CD4-positive, alpha-beta T cell treated with Interleukin-6 for 4 hours (primary cell): ENCODE measurements around the gene LRRC52.

Experiments used
- DNase-seq: peaks from one replicate; pipeline ENCODE4 v3.0.0-alpha.2; 2020; ENCODE audit warnings: mixed read lengths

LRRC52 gene, protein sequence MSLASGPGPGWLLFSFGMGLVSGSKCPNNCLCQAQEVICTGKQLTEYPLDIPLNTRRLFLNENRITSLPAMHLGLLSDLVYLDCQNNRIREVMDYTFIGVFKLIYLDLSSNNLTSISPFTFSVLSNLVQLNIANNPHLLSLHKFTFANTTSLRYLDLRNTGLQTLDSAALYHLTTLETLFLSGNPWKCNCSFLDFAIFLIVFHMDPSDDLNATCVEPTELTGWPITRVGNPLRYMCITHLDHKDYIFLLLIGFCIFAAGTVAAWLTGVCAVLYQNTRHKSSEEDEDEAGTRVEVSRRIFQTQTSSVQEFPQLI

DNA sequence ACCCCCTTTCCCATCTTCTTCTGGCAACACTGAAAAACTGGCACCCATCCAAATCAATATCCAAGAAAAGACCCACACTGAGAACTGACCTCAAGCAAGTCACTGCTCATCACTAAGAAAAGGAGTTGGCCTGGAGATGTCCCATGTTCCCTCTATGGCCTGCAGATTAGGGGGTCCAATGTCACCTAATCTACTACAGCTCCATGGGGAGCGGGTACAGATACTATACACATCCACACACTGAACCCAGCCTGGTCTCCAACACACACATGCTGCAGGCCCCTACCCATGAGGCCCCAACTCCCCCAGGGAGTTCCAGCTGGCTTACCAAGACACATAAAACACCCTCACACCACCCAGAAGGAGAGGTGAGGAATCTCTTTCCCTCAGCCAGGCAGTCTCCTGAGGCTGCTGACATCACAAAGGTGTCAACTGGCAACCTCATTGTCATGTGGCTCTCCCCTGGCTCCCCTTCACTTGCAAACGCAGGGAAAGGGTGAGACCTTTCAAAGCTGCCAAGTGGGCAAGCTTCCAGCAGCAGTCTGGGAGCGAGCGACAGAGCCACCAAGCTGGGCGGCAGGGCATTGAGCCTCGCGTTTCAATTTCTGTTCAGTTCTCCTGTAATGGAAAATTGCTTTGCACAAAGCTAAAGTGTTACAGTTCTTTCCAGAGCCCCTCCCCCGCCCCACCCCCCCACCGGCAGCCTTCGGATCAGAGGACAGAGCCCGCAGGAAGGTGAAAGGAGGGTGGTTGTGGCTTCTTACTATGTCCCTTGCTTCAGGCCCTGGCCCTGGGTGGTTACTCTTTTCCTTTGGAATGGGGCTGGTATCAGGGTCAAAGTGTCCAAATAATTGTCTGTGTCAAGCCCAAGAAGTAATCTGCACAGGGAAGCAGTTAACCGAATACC, at the start of gene LRRC52:
LRRC52 (plus strand) TSS at position 469 of the 907 bp plus-strand sequence; CDS start at position 766, 297 bp downstream.
- no peak for DNase-seq

DNA sequence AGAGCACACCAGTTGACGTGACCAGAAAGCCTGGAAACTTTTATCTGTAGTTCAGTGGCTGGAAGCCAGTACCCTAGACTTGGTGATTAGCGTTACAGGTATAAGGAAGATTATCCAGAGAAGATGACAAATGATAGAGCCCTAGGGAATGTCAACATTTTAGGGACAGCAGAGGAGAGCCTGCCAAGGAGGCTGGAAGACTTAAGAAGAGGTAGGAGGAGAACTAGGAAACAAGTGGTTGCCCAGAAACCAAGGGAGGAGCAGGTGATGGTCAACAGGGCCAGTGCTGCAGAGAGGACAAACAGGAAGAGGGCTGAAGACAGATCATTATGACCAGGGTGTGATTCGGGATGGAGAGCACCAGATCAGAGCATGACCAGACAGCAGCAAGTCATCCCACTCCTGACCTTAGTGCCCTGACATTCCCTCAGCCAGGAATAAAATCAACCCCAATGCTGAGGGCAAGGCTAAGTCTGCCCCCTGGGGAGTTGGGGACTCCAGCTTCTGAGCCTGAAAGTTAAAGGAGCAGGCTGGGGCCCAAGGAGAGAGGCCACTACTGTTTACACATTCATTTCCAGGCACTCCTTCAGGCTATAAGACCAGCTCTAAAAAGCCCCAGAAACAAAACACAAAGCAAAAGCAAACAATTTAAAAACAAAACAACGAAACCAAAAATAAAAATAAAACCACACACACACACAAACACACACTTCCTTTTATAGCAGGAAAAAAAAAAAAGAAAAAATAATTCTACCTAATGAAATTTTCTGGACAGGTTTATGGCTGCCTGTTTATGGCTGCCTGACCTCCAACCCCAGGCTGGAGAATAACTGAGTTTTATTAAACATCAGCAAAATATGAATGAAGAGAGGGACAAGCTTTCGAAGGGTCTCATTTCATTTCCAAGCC, 48.6 kb upstream of the LRRC52 start:
- DNase-seq, result no peak

DNA sequence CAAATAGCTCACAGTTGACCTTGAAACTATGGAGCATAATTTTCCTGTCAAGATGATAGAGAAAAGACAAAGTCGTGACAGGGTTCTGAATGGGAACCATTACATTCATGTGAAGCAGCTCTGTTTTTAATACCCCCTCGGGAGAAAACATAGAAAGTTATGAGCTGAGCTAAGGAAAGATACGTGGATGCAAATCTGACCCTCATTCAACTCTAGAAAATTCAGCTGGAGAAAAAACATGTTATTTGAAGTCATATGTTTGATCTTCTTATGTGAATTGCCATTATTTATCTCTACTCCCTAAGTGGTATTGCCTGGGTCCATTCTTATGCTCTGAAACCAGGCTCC, 48.0 kb upstream of the LRRC52 start:
- DNase-seq, result no peak

DNA sequence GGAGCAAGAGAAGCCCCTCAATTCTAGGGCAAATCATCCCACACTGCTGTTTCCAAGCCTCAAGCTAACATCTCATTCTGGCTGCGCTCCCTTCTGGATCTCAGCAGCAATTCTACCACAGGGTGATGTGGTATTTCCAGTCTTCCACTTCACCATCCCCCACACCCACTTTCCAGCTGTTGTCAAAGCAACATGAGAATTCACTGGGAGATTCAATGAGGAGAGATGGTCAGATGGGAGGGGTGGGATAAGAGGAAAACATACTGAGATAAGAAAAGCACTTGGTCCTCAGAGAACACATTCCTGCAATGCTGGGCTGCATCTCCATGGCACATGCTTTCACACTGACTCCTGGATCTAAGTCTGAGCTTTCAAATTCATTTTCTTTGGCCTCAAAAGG, 47.3 kb upstream of the LRRC52 start:
- no peak for DNase-seq

DNA sequence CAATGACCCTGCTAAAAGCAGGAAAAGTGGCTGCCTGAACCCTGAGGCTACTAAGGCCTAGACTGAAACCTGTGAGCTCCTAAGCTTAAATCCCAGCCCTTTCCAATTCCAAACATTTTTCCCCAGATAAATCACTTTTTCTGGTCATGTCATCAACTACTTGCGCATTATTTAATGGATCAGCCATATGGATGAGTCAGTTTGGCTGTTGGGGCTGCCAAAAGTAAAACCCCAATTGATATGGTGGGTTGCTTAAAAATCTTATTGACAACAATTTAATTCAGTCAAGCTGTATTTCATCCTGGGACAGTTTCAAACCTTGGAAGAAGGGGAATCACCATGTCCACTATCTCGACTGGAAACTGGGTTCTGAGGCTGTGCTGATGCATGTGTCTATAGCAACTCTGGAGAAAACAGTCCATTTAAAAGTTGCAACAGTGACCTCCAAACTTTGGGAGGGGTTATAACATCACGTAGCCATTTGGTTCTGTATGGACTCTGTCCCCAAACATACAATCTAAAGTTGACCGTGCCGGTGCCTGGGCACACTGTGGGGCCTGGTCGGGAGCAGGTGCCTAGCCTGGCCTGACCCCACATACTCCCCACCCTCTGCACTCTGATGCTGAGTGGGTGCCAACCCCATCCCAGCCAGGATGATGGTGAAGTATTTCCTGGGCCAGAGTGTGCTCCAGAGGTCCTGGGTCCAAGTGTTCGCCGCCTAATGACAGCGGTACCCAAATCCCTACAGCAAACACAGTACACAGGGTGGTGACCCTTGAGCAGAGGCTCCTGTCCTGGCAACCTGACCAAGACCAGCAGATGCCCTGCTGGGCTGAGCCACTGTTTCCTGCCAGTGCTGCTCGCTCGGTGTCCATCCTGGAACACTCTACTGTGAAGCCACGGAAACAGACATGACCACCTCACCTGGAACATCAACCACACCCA, 46.5 kb upstream of the LRRC52 start:
- no peak for DNase-seq

DNA sequence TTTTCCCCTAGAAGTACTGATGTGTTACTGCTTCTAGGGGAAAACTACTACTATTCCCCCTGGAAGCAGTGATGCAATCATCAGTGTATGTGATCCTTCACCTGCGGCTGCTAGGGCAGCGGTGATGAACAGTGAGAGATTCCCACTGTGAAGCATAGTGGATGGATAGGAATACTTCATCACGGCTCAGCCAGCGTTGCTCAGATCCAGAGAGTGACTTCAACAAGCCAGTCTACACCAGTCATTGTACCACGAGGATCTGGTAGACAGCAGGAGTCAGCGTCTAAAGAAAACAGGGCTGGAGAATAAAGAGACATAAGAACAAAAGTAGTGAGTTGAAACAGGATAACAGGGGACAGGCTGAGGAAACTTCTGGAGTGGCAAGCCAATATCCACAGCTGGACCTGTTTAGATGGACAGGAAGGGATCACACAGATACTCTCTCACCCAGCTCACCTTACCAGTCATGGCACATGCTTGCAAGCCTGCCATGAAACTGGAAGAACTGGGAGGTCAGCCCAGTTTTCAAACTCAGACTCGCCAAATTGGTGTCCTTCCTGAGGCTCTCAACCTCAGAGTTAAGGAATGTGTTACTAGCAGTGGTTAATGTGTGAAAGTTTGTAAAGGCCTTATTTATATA, 42.4 kb upstream of the LRRC52 start:
- no peak for DNase-seq

DNA sequence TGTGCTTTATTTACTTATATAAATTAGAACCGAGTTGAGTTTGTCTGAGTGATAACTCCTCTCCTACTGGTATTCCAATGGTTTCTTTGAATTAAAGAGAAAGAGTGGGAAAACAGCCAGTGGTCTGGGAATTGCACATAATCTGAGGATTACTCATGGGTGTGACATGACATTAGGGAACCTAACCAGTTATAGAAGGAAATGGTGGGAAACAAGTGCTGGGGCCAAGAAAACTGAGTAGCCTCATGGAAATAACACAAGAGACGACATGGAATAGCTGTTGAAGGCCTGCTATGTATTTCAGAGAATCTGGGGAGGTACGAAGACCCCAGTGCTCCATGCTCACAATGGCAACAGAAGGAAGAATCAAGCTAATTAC, 41.8 kb upstream of the LRRC52 start:
- DNase-seq, result no peak

DNA sequence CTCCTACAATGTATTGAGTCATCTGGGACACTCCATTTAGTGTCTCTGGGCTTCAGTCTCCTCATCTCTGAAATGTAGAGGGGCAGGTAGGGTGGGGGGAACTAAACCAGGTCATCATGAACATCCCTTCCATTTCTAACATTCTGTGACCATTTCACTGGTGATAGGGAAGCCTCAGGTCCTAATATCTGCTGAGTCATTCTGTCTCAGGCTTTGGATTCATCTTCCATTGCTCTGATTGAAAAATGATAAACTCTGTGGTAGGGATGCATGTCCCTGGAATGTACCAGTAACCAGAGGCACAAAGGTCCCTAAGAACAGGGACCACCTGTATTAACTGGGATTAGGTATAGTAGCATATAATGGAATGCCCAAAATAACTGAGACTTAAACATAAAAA, 36.2 kb upstream of the LRRC52 start:
- DNase-seq, result no peak

DNA sequence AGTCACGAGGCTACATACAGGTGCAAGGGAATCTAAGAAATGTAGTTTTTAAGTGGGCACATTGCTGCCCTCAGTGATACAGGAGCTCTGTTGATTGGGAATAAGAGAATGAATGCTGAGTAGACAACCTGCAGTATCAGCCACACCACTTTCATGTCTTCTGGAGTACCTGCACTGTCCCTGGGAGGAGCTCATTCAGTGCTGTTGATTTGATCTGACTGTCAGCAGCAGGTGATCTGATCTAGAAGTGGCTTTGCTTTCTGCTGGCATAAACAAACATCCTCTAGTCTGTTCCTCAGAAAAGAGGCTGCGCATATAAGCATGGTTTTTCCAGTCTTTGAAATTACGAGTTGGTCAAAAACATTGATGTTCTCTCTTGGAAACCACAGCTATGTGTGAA, 35.5 kb upstream of the LRRC52 start:
- DNase-seq, result no peak

DNA sequence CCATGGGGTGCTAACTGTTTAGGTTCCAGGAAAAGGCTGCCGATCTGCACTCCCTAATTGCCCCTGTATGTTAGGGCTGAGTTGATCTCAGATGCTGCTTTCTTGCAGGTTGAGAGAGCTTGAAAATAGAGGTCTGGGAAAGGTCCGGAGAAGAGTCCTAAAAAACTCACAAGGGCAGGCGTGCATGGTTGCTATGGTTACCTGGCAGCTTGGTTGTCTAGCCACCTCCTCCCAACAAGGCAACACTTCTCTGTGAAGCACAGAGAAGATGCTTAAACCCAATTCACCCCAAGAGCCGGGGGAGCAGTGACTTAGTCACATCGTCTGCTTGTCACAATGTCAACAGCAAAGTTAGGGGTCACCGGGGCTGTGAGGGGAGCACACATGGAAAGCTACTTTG, 31.0 kb upstream of the LRRC52 start:
- no peak for DNase-seq

DNA sequence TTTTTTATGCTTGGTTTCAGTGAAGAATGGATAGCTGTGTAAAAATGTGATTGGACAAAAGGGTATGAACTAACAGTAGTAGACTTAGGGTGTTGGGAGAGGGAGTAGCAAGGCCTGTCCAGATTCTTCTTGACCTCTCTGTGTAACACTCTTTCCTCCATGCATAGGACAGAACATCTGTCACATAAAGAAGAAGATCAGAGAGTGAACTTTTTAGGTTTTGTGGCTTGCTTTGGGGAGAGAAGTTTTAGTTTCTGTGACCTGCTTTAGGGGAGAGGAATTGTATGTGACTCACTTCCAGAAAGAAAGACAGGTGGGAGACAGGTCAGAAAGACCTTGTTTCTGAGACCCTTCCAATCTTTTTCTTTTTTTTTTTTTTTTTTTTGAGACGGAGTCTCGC, 27.3 kb upstream of the LRRC52 start:
- no peak for DNase-seq

DNA sequence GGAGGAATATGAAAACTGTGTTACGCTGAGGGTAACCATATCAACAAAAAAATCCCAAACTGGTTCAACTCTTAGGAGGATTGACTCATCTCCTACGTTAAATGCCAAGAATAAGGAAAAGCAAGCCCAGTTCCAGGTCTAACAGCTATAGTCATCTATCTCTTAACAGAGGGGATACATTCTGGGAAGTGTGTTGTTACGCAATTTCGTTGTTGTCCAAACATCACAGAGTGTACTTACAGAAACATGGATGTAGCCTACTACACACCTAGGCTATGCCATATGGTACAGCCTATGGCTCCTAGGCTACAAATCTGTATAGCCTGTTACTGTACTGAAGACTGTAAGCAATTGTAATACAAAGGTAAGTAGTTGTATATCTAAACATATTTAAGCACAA, 23.2 kb upstream of the LRRC52 start:
- no peak for DNase-seq

DNA sequence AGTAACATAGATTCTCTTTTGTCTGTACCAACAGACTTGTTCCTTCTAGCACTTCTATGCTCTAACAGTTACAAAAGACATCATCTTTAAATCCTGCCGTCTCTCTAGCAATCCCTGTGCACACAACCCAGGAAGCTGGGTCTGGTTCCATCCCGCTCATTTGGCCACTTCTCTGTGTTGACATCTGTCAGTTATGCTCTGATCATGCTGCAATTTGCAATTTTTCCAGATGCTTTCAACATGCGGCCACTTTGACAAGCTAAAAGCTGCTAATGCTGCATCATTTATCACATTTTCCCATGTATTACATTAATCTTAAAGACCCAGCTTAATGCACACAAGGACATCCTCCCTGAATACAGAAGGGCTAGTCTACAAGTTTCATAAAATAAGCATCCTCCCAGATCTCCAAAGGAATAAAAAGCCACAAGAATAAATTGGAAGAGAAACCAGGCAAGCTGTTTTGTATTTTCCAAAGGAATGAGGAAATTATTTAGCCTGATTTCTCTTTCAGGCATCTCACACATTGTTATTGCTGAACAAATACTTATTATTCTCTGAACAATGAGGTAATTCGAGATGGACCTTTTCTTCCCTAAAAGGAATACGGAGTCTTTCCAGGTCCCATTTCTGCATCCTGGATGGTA, 19.0 kb upstream of the LRRC52 start:
- DNase-seq, result no peak

DNA sequence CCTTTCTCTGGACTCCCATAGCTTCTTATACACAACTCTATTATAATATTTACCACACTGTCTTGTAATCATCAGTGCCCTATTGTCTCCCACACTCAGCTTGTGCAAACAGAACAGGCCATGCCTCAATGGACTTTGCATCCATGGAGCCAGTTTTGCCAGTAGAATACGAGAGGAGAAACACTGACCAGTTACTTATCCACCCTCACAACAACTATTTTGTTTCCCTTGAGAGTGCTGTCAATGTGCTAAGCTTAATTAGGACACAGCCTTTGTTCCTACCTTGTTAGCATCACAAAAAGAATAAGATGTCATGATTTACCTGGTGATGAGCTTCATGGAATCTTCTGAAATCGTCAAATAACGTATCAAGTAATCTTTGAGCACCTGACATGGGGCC, 18.1 kb upstream of the LRRC52 start:
- DNase-seq, result no peak

DNA sequence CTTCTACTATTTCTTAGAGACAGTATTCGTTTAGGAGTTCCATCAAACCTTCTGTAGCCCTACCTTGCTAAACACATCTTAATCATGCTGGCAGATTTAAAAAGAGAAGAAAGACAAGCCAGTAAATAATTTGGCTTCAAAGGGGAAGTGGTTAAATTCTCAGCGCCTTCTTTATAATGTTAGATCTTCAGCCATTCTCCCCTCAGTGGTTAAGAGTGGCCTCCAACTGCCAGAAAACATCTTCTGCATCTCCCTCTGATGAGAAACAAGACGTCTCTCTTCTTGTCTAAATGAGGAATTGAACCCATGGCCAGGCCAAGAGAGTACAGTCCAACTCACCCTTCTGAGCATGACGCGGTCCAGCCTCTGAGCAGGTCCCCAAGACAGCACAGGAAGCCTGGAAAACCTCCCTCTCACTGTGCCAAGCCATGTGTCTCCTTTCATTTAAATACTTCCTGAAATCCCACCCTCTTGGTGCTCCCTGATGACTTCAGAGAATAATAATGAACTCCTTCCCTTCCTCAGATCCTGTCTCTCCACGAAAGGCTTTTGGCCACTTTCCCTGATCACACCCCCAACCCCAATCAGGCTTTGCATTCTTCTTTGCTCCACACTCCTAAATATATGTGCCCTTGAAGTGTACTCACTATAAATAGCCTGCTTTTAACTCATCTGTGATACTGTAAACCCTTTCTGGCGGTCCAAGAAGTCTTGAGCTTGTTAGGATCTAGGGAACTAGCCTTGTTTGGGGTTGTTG, 16.4 kb upstream of the LRRC52 start:
- DNase-seq, result no peak

DNA sequence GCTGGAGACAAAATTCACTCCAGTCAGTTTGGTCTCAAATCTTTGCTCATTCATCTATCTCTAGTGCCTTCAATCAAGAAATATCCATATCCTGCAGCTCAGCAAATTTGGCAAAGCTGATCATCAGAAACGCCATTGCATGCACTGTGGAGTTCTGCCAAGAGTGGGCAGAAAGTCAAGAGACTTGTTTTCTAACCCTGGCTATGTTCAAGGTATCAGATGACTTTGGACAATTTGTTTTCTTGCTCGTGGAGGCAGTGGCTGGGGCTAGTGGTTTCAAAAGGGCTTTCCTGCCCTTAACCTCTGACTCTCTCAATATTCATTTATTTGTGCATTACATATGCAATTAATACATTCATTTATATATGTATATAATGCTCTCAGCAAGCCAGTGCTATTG, 12.8 kb upstream of the LRRC52 start:
- DNase-seq, result no peak

DNA sequence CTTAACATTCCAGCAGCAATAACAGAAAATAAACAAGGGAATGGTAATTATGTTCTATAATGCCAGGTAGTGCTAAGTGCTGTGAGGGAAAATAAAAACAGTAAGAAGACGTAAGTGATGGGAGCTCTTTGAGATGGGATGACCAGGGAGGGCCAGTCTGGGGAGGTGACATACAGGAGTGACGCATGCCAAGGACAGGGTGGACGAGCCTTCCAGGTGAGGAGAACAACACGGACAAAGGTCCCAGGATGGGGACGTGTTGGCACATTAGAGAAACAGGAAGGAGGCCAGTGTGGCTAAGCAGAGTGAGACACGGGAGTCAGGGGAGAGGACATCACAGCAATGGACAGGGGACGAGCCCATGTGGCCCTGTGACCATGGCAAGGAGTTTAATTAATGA, 11.7 kb upstream of the LRRC52 start:
- DNase-seq, result no peak

DNA sequence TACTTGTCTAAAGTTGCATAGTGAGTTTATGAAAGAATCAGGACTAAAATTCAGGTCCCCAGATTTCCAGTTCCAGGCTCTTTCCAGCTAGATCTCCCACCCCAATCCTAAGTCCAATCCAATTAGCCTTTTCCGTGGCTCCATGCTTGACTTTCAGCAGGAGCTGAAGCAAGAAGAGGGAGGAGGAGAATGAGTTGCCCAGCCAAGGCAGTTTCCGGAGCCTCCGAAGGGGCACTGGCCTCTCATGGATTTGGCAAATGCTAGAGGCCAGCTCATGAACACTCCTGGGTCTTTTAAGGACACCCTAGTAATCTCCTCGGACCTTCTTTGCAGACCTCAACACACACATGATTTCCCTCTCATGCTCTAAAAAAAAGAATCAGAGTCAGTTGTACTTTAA, 10.5 kb upstream of the LRRC52 start:
- DNase-seq, result no peak

DNA sequence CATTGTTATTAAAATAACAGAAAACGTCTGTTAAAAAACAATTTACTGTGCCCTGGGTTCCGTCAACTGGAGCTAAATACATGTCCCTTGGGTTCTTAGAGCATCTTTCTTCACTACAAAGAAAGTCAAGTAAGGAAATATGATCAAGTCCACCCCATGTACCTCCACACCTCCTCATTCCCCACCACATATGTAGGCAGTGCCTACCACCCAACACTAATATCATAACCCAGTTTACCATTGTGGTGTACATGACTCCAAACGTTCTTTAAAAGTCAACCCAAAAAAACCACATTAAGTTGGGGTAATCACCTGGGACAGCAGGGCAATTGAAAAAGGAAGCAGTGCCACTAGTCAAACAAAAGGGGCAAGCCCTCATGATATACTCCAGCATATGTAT, 7.8 kb upstream of the LRRC52 start:
- no peak for DNase-seq

DNA sequence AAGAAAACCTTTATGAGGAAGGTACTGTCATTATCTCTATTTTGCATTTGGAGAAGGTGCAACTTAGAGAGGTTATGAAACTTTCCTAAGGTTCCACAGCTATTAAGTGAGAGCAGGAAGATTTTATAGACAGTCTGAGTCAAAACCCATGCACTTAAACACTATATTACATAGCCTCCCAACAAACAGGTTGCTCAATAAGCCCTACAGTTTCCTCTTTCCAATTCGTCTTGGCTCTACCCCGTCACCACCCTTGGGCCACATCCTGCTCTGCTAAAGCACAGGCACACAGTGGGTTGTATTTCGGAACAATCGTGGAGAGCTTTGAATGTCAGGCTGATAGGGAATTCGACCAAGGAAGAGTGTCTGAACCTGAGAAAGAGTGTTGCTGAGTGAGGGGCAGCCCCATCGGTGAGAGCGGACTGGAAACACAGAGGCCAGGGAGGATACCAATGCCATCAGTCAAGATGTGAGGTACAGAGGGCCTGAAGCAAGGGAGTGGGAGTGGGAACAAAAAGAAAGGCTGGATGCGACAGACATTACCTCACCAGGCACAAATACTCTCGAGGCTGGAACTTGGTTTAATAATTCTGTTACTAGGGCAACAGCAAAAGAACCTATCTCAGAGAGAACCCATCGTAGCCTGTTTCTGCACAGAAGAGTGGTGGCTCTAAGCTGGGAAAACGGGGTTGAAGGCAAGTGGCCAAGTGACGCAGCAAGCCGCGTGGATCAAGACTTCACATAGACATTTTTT, 6.3 kb upstream of the LRRC52 start:
- no peak for DNase-seq
